ENCODE results near the gene PITX1. TPM values are rescaled to one million over a fixed set of nuclear protein-coding genes. Genes with fewer than 3 reads are reported as not detected.
A peak's percentile ranks its signal among the peaks of the same experiment; 100 is the strongest.

PITX1 gene
- total and polyA plus RNA-seq, 2 experiments from 2014 or later, result not detected

- 0 out of 2 replicates have a peak, but pooled peaks have one; percentile 55 for TF ChIP-seq EZH2phosphoT487 (IDR thresholded peaks at IDR 0.05; ENCODE audit: insufficient read depth, low read depth)
- TF ChIP-seq EZH2 (IDR thresholded peaks at IDR 0.05; ENCODE audit: insufficient read depth, poor library complexity, severe bottlenecking), result peak; percentile 87
- WGBS, 2 experiments (ENCODE audit: low coverage in 1 of 2, low lambda C conversion rate in 2 of 2, missing lambda C conversion rate in 2 of 2), result 8 to 10% methylated on average over 18 of the region's 18 CpGs
- H3K9me3 ChIP-seq (ENCODE audit: low read depth), result no peaks in the 10 kb centered on the region
- H2AFZ ChIP-seq, result peak overlapping the region; percentile 26; the same call in 1 of the 2 replicates
- no peak overlapping the region for H3K9ac ChIP-seq
- H3K27ac ChIP-seq, result no peak overlapping the region
- no peaks in the 10 kb centered on the region for H4K20me1 ChIP-seq (ENCODE audit: insufficient read depth)
- peak overlapping the region; percentile 50 for H3K4me2 ChIP-seq (ENCODE audit: unreplicated experiment)
- no peaks in the 10 kb centered on the region; the same call in 1 of the 2 replicates for H3K4me1 ChIP-seq (ENCODE audit: insufficient read depth)
- peak; percentile 15 for DNase-seq
- in situ Hi-C loops (cut with MboI), result no loop called here
- H3K36me3 ChIP-seq (ENCODE audit: low read depth), result no peaks in the 10 kb centered on the region
- H3K27me3 ChIP-seq (replicated peaks; ENCODE audit: insufficient read depth), result peaks cover 86% of the 10 kb centered on the region
- no peaks in the 10 kb centered on the region for H3K9me2 ChIP-seq (ENCODE audit: insufficient read depth)
- peak overlapping the region; percentile 33; the same call in 1 of the 2 replicates for H3K4me3 ChIP-seq
- no peaks in the 10 kb centered on the region for H3F3A ChIP-seq (ENCODE audit: insufficient read depth)
- H3K79me2 ChIP-seq (ENCODE audit: insufficient read depth), result no peaks in the 10 kb centered on the region
Measured at GRCh38 chr5:135032695-135032998, 1.4 kb downstream of the PITX1 start.

GRCh38 chr5:135031813-135032694 lies 2.0 kb downstream of the PITX1 start:
- H3K27ac ChIP-seq, result no peak overlapping the region
- no peaks in the 10 kb centered on the region for H3K9me3 ChIP-seq (ENCODE audit: low read depth)
- no peaks in the 10 kb centered on the region for H3F3A ChIP-seq (ENCODE audit: insufficient read depth)
- H3K27me3 ChIP-seq (replicated peaks; ENCODE audit: insufficient read depth), result peaks cover 86% of the 10 kb centered on the region
- H3K9ac ChIP-seq, result no peak overlapping the region
- H2AFZ ChIP-seq, result no peak overlapping the region
- H3K9me2 ChIP-seq (ENCODE audit: insufficient read depth), result no peaks in the 10 kb centered on the region
- TF ChIP-seq EZH2 (IDR thresholded peaks at IDR 0.05; ENCODE audit: insufficient read depth, poor library complexity, severe bottlenecking) (peak; percentile 93), EZH2phosphoT487 (IDR thresholded peaks at IDR 0.05; ENCODE audit: insufficient read depth, low read depth) (no peak; the same call in 1 of the 2 replicates)
- no peak for DNase-seq
- no peaks in the 10 kb centered on the region; the same call in 1 of the 2 replicates for H3K4me1 ChIP-seq (ENCODE audit: insufficient read depth)
- WGBS, 2 experiments (ENCODE audit: low coverage in 1 of 2, low lambda C conversion rate in 2 of 2, missing lambda C conversion rate in 2 of 2), result 53 to 59% methylated on average over 15 of the region's 15 CpGs
- H3K36me3 ChIP-seq (ENCODE audit: low read depth), result no peaks in the 10 kb centered on the region
- no peaks in the 10 kb centered on the region for H4K20me1 ChIP-seq (ENCODE audit: insufficient read depth)
- peak overlapping the region; percentile 50 for H3K4me2 ChIP-seq (ENCODE audit: unreplicated experiment)
- in situ Hi-C loops (cut with MboI), result no loop called here
- peak overlapping the region; percentile 33; the same call in 1 of the 2 replicates for H3K4me3 ChIP-seq
- no peaks in the 10 kb centered on the region for H3K79me2 ChIP-seq (ENCODE audit: insufficient read depth)

GRCh38 chr5:135030956-135031812 lies 2.8 kb downstream of the PITX1 start:
- no peak overlapping the region for H2AFZ ChIP-seq
- H3K36me3 ChIP-seq (ENCODE audit: low read depth), result no peaks in the 10 kb centered on the region
- H3K9me2 ChIP-seq (ENCODE audit: insufficient read depth), result no peaks in the 10 kb centered on the region
- H3K4me3 ChIP-seq, result no peak overlapping the region
- no peaks in the 10 kb centered on the region for H3K9me3 ChIP-seq (ENCODE audit: low read depth)
- TF ChIP-seq EZH2phosphoT487 (IDR thresholded peaks at IDR 0.05; ENCODE audit: insufficient read depth, low read depth) (no peak), EZH2 (IDR thresholded peaks at IDR 0.05; ENCODE audit: insufficient read depth, poor library complexity, severe bottlenecking) (no peak)
- H3K4me2 ChIP-seq (ENCODE audit: unreplicated experiment), result no peak overlapping the region
- in situ Hi-C loops (cut with MboI), result no loop called here
- peaks cover 86% of the 10 kb centered on the region for H3K27me3 ChIP-seq (replicated peaks; ENCODE audit: insufficient read depth)
- 33 to 39% methylated on average over 39 to 54 of the region's 57 CpGs for WGBS, 2 experiments (ENCODE audit: low coverage in 1 of 2, low lambda C conversion rate in 2 of 2, missing lambda C conversion rate in 2 of 2)
- H3K27ac ChIP-seq, result no peak overlapping the region
- H3F3A ChIP-seq (ENCODE audit: insufficient read depth), result no peaks in the 10 kb centered on the region
- no peaks in the 10 kb centered on the region for H3K79me2 ChIP-seq (ENCODE audit: insufficient read depth)
- no peaks in the 10 kb centered on the region for H4K20me1 ChIP-seq (ENCODE audit: insufficient read depth)
- H3K9ac ChIP-seq, result no peak overlapping the region
- no peaks in the 10 kb centered on the region; the same call in 1 of the 2 replicates for H3K4me1 ChIP-seq (ENCODE audit: insufficient read depth)
- DNase-seq, result no peak
